Neural cell (in vitro differentiated cells): Measurements from ENCODE around the gene DEFB127. TPM values are rescaled to one million over a fixed set of nuclear protein-coding genes. Genes with fewer than 3 reads are reported as not detected.
"Not testable (repeated sequence)": the region's sequence is repeated elsewhere in the genome, so short reads cannot be mapped to it uniquely, and the experiment has no call there.

Source experiments
- H2AFZ ChIP-seq: fragments of 200-600, 300-800 bp; sonication (generic), shearing (Covaris generic); 2 replicates; pipeline ENCODE4 v1.6.0; 2014; ENCODE audit warnings: low read depth, mild to moderate bottlenecking, antibody characterized with exemption, low read length, moderate library complexity
- H3F3A ChIP-seq: fragments of 200-600 bp; shearing (Covaris generic); 2 replicates; pipeline ENCODE4 v1.6.1; 2016; ENCODE audit warnings: mild to moderate bottlenecking, moderate library complexity, mixed read lengths, antibody characterized with exemption, low read length; ENCODE audit not compliant: insufficient read depth, poor library complexity, severe bottlenecking
- H3K27ac ChIP-seq: fragments of 200-600, 300-800 bp; sonication (generic), shearing (Covaris generic); 2 replicates; pipeline ENCODE4 v1.5.1; 2014; ENCODE audit warnings: mild to moderate bottlenecking, low read length, moderate library complexity
- H3K27me3 ChIP-seq: fragments of 300-800, 200-600 bp; sonication (generic), shearing (Covaris generic); 2 replicates; pipeline ENCODE4 v1.6.0; 2014; ENCODE audit warnings: mild to moderate bottlenecking, low read depth, low read length, moderate library complexity; ENCODE audit not compliant: insufficient read depth
- H3K36me3 ChIP-seq: fragments of 300-800, 200-600 bp; sonication (generic), shearing (Covaris generic); 2 replicates; pipeline ENCODE4 v1.5.1; 2014; ENCODE audit warnings: mild to moderate bottlenecking, antibody characterized with exemption, low read length, moderate library complexity; ENCODE audit not compliant: insufficient read depth
- H3K4me2 ChIP-seq: fragments of 300-800, 200-600 bp; sonication (generic), shearing (Covaris generic); 2 replicates; pipeline ENCODE4 v1.6.0; 2014; ENCODE audit warnings: mild to moderate bottlenecking, low read length
- H3K4me3 ChIP-seq: fragments of 300-800, 200-600 bp; sonication (generic), shearing (Covaris generic); 2 replicates; pipeline ENCODE4 v1.5.1; 2014; ENCODE audit warnings: mild to moderate bottlenecking, low read length, moderate library complexity
- H3K79me2 ChIP-seq: fragments of 200-600 bp; shearing (Covaris generic); replicated peaks from 2 replicates; pipeline ENCODE4 v1.6.0; 2014; ENCODE audit warnings: mild to moderate bottlenecking, low read length, moderate library complexity; ENCODE audit not compliant: insufficient read depth
- H3K9ac ChIP-seq: fragments of 300-800, 200-600 bp; sonication (generic), shearing (Covaris generic); 2 replicates; pipeline ENCODE4 v1.6.1; 2016; ENCODE audit warnings: mild to moderate bottlenecking, low read length, mixed read lengths
- H3K9me2 ChIP-seq: fragments of 200-600 bp; shearing (Covaris generic); 2 replicates; pipeline ENCODE4 v1.6.1; 2016; ENCODE audit warnings: mild to moderate bottlenecking, low read length, mixed read lengths; ENCODE audit not compliant: insufficient read depth
- H3K9me3 ChIP-seq: fragments of 200-600, 300-800 bp; sonication (generic), shearing (Covaris generic); 2 replicates; pipeline ENCODE4 v1.6.1; 2016; ENCODE audit warnings: mild to moderate bottlenecking, mixed run types, low read length, moderate library complexity, mixed read lengths
- H4K20me1 ChIP-seq: fragments of 200-600 bp; shearing (Covaris generic); 2 replicates; pipeline ENCODE4 v1.6.1; 2016; ENCODE audit warnings: mild to moderate bottlenecking, mixed run types; ENCODE audit not compliant: insufficient read depth
- EP300 ChIP-seq: fragments of 450-650 bp; conservative IDR thresholded peaks from 2 replicates; pipeline ENCODE4 v1.6.1; 2014; ENCODE audit warnings: antibody characterized with exemption, mild to moderate bottlenecking, moderate library complexity; ENCODE audit not compliant: poor library complexity, severe bottlenecking
- EZH2 ChIP-seq: fragments of 200-600, 300-800 bp; shearing (Covaris generic), sonication (generic); IDR thresholded peaks from 2 replicates; pipeline ENCODE4 v1.6.1; 2014; ENCODE audit warnings: antibody characterized with exemption, low read length, borderline replicate concordance, mild to moderate bottlenecking; ENCODE audit not compliant: insufficient read depth, poor library complexity, severe bottlenecking
- MXI1 ChIP-seq: fragments of 450-650 bp; conservative IDR thresholded peaks from 2 replicates; pipeline ENCODE4 v1.6.1; 2014; ENCODE audit warnings: antibody characterized with exemption, mild to moderate bottlenecking; ENCODE audit not compliant: poor library complexity, severe bottlenecking
- POLR2AphosphoS5 ChIP-seq: IDR thresholded peaks from 2 replicates; pipeline ENCODE4 v1.6.1; 2012
- RAD21 ChIP-seq: fragments of 450-650 bp; conservative IDR thresholded peaks from 2 replicates; pipeline ENCODE4 v1.6.1; 2014; ENCODE audit warnings: antibody characterized with exemption, mild to moderate bottlenecking, moderate library complexity
- SMC3 ChIP-seq: fragments of 450-650 bp; conservative IDR thresholded peaks from 2 replicates; pipeline ENCODE4 v1.6.1; 2014; ENCODE audit warnings: antibody characterized with exemption, mild to moderate bottlenecking, moderate library complexity; ENCODE audit not compliant: poor library complexity
- TAF1 ChIP-seq: IDR thresholded peaks from 2 replicates; pipeline ENCODE4 v1.6.1; 2012; ENCODE audit warnings: low read depth
- polyA plus RNA-seq: library from polyadenylated mRNA; depleted of rRNA; stranded (reverse); fragments of >200 nt; gene quantifications from 2 replicates; pipeline ENCODE4 v1.2.3, GENCODE V29; 2014
- TF ChIP-seq, protein P1 (sequence below): fragments of 450-650 bp; IDR thresholded peaks from 2 replicates; pipeline ENCODE4 v1.5.1; 2014; ENCODE audit warnings: antibody characterized with exemption, mild to moderate bottlenecking, moderate library complexity; ENCODE audit not compliant: poor library complexity, severe bottlenecking
- TF ChIP-seq, protein P2 (sequence below): IDR thresholded peaks from 2 replicates; pipeline ENCODE4 v1.6.1; 2012; ENCODE audit warnings: borderline replicate concordance

The DEFB127 gene
- polyA plus RNA-seq, 1 donor from 2014 or later = not detected

DNA sequence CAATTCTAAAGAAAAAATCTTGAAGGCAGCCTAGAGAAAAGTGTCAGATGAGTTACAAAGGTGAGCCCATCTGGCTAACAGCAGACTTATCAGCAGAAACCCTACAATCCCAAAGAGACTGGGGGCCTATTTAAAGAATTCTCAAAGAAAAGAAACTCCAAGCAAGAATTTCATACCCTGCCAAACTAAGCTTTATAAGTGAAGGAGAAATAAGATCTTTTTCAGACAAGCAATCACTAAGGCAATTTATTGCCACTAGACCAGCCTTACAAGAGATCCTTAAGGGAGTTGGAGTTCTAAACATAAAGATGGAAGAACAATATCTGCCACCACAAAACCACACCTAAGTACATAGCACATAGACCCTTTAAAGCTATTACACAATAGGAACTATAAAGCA, 39.7 kb upstream of the DEFB127 start:
- no peak overlapping the region for H3K4me3 ChIP-seq
- H3K27me3 ChIP-seq = no peaks in the 10 kb centered on the region
- H2AFZ ChIP-seq = no peak overlapping the region
- no peaks in the 10 kb centered on the region for H3K9me2 ChIP-seq
- TF ChIP-seq, protein P1, sequence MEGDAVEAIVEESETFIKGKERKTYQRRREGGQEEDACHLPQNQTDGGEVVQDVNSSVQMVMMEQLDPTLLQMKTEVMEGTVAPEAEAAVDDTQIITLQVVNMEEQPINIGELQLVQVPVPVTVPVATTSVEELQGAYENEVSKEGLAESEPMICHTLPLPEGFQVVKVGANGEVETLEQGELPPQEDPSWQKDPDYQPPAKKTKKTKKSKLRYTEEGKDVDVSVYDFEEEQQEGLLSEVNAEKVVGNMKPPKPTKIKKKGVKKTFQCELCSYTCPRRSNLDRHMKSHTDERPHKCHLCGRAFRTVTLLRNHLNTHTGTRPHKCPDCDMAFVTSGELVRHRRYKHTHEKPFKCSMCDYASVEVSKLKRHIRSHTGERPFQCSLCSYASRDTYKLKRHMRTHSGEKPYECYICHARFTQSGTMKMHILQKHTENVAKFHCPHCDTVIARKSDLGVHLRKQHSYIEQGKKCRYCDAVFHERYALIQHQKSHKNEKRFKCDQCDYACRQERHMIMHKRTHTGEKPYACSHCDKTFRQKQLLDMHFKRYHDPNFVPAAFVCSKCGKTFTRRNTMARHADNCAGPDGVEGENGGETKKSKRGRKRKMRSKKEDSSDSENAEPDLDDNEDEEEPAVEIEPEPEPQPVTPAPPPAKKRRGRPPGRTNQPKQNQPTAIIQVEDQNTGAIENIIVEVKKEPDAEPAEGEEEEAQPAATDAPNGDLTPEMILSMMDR = no peak
- TF ChIP-seq EZH2 (no peak), TAF1 (no peak), MXI1 (no peak), POLR2AphosphoS5 (no peak), SMC3 (no peak), EP300 (no peak), RAD21 (no peak)
- TF ChIP-seq, protein P2, sequence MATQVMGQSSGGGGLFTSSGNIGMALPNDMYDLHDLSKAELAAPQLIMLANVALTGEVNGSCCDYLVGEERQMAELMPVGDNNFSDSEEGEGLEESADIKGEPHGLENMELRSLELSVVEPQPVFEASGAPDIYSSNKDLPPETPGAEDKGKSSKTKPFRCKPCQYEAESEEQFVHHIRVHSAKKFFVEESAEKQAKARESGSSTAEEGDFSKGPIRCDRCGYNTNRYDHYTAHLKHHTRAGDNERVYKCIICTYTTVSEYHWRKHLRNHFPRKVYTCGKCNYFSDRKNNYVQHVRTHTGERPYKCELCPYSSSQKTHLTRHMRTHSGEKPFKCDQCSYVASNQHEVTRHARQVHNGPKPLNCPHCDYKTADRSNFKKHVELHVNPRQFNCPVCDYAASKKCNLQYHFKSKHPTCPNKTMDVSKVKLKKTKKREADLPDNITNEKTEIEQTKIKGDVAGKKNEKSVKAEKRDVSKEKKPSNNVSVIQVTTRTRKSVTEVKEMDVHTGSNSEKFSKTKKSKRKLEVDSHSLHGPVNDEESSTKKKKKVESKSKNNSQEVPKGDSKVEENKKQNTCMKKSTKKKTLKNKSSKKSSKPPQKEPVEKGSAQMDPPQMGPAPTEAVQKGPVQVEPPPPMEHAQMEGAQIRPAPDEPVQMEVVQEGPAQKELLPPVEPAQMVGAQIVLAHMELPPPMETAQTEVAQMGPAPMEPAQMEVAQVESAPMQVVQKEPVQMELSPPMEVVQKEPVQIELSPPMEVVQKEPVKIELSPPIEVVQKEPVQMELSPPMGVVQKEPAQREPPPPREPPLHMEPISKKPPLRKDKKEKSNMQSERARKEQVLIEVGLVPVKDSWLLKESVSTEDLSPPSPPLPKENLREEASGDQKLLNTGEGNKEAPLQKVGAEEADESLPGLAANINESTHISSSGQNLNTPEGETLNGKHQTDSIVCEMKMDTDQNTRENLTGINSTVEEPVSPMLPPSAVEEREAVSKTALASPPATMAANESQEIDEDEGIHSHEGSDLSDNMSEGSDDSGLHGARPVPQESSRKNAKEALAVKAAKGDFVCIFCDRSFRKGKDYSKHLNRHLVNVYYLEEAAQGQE = no peak
- H4K20me1 ChIP-seq = no peaks in the 10 kb centered on the region
- no peaks in the 10 kb centered on the region for H3K79me2 ChIP-seq
- H3K9me3 ChIP-seq = no peaks in the 10 kb centered on the region
- no peaks in the 10 kb centered on the region for H3K36me3 ChIP-seq
- H3K9ac ChIP-seq = no peak overlapping the region
- no peak overlapping the region for H3K27ac ChIP-seq
- H3K4me2 ChIP-seq = no peak overlapping the region
- no peaks in the 10 kb centered on the region for H3F3A ChIP-seq

DNA sequence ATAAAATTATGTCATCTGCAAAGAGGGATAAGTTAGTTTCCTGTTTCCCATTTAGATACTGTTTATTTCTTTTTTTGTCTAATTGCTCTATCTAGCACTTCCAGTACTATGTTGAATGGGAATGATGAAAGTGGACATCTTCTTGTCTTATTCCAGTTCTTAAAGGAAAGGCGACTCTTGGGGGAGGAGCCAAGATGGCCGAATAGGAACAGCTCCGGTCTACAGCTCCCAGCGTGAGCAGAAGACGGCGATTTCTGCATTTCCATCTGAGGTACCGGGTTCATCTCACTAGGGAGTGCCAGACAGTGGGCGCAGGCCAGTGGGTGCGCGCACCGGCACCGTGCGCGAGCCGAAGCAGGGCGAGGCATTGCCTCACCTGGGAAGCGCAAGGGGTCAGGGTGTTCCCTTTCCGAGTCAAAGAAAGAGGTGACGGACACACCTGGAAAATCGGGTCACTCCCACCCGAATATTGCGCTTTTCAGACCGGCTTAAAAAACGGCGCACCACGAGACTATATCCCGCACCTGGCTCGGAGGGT, 27.4 kb upstream of the DEFB127 start:
- not testable (repeated sequence) for H3K9me3 ChIP-seq, H3K27me3 ChIP-seq, H4K20me1 ChIP-seq, H3K79me2 ChIP-seq, H3K36me3 ChIP-seq, H3K27ac ChIP-seq, H3K4me2 ChIP-seq, H3K9me2 ChIP-seq, H3K4me3 ChIP-seq, H3F3A ChIP-seq, H3K9ac ChIP-seq, H2AFZ ChIP-seq
